Hindlimb muscle (tissue), 1 donor: ENCODE results near the gene OGN. TPM values are rescaled to one million over a fixed set of nuclear protein-coding genes. Genes with fewer than 3 reads are reported as not detected.

Experiments
- DNase-seq: peaks from one replicate; pipeline ENCODE4 v3.0.0-alpha.2; 2013
- polyA plus RNA-seq: library from polyadenylated mRNA; unstranded; fragments of 120-200 nt; gene quantifications from one replicate; pipeline ENCODE4 v1.2.1, GENCODE V29; 2013; ENCODE audit not compliant: insufficient read length

Gene OGN
- polyA plus RNA-seq, 1 donor, result 301 TPM

DNA sequence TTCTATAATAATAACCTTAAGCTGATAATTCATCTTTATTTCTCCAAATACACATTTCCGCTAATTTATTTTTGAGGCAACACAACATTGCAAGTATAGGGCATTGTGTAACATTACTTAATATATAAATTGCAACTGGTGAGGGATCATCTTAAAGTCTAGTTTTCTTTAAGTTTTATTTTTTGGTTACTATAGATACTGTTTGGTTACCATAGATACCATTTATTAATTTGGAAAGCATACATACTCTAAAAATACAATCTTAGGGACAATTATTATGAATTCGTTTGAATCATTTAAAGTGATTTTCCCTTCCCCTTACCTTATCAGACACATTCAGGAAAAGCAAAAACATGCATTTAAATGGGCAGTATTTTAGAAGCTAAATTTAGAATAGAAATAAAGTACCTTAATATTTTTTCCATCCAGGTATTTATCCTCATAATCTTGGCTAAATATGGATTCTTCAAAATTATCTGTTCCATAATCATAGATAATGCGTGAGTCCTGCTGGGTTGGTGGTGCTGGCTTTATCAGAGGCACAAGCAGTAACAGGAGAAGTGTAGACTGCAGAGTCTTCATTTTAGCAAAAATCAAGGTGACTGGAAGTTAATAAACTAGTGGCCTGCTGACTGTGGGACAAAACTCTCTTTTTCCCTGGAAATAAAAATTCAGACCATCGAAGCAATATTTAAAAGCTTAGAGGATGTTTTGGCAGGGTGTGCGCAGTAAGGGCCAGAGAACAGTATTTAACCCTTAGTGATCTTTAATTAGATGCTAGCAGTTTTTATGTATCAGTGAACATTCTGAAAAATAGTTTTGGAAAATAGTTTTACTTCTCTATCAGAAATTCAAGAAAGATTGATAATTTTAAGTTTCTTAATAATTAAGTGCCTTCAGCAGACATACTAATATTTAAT lies 1.3 kb downstream of the OGN start:
- DNase-seq, result no peak

DNA sequence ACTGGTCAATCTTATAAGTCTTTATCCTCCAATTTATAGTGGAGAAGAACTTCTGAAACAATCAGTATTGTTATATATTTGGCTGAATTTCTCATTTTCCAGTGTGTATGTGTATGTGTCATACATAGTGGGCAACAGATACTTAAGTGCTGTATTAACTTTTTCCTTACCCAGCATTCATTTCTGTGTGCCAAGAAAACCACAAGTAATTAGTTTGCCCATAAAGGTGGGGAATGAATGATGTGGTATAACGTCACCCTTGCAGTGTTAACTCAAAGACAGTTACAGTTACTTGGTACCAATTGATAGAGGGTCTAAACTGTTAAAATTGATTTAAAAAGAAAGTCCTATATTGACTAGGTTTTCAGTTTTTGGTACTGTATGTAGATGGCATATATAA lies 2.0 kb downstream of the OGN start:
- DNase-seq, result no peak

DNA sequence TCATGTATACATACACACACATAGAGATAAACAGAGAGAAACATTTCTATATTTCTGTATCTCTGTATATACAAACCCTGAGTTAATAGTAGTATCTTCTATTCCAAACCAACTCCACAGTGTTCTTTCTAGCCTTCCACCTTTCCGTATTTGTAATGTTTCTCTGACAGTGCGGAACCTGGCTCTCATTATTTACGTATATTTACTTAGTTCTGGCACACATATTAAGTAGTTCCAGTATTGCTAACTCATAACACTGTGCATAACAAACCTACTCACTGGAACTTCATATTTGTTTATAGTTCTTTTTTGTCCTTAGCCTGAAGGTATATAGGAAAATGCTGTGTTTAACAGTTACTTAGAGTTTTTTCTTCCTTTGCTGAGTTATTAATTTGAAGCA lies 6.5 kb downstream of the OGN start:
- no peak for DNase-seq

DNA sequence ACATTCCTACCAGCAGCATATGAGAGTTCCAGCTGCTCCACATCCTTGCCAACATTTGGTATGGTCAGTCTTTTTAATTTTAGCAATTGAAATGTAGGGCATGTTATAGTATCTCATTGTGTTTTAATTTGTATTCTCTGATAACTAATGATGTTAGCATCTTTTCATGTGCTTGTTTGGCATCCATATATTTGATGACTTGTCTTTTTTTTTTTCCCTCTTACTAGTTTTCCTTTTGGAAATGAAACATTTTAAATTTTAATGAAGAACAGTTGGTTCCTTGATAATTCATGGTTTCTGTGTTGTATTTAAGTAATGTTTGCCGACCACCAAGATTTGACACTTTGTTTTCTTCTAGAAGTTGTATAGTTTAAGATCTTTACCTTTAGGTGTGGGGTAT lies 8.8 kb downstream of the OGN start:
- no peak for DNase-seq

DNA sequence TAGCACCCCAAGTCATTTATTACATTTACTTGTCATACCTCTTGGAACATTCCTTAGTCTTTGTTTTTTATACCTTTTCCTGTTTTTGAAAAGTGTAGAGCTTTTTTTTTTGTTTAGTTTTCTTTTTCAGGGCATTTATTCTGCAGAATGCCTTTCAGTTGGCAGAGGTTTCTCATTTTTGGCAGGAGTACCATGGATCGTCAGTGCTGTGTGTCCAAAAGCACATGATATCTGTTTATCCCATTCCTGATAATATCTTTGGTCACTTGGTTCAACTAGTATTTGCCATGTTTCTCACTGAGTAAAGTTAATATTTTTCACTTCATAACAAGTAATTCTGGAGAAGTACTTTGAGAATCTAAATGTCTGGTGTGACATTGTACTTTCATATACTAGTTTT lies 10.7 kb downstream of the OGN start:
- no peak for DNase-seq

DNA sequence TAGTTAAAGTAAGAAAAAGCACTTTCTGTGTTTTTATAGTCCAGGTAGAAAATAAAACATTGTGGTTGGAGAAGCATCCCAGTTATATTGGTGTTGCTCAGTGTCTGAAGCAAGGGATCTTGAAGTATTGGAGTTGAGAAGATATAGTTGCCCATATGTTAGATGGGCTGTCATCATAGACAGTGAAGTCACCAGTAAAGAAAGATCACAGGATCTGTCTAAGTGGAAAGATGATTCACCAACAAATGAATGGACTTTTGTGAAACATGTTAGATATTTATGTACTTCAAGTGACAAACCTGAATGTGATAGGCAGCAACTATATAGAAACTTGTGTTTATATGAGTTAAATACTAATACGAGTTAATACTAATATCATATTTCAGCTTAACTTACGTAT lies 11.7 kb downstream of the OGN start:
- DNase-seq, result no peak

DNA sequence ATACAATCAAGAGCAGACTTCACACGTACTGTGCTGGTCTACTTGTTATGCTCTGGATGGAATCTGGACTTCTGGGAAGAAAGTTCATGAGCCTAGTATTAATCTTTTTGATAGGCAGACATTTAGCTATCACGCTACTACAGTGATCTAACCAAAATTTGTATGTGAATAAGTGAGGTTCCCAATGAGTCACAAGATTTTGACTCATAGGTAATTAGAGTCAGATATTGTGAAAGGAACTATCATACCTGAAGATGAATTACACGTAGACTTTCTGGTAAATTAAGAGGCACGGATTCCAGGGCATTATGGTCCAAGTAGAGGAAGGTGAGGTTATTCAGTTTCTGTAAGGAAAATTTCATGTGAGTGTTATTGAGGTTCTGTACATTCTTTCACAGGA lies 18.4 kb downstream of the OGN start:
- no peak for DNase-seq

DNA sequence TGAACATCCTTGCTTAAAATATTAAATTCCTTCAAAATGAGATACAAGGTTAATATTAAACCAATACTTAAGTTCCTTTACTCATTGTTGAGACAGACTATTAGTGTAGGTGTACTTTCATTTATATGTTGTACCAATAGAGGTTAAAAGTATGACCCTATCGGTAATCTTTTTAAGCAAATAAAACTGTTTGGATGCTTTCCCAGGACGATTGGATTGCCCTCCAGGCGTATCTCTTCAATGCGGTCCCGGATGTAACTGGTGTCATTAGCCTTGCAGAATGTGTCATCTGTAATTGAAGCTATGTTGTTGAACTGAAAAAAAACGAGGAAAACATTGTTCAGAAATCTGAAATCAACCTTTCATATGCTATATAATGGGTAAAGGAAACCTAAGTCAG lies 18.9 kb downstream of the OGN start:
- no peak for DNase-seq

DNA sequence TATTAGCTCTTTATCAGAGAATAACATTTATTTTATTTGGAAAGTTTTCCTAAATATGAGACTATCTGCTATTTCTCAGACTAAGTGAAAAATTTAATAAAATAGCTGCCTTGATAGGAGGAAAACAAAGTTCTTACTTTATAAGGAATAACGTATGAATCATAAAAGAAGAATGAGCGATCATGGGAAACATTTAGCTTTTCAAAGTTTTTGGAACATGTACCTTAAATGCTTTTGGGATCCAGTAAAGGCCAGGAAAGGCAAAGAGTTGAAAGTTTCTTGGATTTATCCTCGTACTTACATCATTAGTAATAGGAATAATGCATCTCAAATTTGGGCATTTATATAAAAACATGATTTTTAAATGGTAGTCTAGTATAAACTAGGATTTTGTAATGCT lies 19.4 kb downstream of the OGN start:
- peak; percentile 40 for DNase-seq

DNA sequence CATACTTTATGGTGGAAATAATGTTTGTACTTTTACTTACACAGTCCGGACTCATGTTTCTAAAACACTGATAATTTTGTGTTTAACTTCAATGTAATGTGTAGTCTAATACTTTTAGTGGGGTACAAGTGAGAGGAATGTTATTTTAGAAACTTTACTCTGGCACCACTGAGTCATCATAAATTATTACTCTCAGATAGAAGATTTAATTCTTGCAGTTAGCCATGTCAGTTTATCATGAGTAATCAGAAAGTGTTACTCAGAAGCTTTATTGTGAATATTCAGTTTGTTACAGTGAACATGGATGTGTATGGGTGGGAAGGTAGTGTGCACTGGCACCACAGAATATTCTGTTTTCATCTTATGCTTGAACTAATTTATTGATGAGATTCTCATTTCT lies 20.0 kb downstream of the OGN start:
- DNase-seq, result no peak

DNA sequence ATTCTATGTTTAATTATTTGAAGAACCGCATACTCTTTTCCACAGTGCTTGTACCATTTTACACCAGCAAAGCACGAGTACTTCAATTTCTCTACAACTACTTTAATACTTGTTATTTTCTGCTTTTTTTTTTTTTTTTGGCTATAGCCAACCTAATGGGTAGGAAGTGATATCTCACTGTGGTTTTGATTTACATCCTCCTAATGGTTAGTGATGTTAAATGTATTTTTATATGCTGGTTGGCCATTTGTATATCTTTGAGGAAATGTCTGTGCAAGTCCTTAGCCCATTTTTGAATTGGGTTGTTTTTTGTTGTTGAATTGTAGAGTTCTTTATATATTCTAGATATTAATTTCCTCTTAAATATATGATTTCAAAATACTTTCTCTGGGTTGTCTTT lies 22.6 kb downstream of the OGN start:
- no peak for DNase-seq

DNA sequence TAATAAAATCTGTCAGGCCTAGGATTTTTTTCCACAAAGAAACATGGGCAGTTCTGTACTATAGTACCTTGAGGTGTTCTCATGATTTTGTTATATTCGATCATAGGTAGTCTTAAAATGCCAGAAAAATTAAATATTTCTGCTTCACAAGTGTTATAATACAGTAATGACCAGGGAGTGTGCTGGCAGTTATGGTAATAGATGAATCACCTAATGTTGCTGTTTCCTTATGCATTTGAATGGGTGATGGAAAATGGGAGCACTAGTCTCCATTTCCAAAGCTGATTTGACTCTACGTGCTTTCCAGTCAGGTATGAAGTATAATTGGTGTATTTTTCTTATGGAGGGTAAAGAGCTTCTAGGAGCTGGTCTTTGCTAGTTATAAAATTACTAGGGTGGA lies 23.8 kb downstream of the OGN start:
- no peak for DNase-seq

DNA sequence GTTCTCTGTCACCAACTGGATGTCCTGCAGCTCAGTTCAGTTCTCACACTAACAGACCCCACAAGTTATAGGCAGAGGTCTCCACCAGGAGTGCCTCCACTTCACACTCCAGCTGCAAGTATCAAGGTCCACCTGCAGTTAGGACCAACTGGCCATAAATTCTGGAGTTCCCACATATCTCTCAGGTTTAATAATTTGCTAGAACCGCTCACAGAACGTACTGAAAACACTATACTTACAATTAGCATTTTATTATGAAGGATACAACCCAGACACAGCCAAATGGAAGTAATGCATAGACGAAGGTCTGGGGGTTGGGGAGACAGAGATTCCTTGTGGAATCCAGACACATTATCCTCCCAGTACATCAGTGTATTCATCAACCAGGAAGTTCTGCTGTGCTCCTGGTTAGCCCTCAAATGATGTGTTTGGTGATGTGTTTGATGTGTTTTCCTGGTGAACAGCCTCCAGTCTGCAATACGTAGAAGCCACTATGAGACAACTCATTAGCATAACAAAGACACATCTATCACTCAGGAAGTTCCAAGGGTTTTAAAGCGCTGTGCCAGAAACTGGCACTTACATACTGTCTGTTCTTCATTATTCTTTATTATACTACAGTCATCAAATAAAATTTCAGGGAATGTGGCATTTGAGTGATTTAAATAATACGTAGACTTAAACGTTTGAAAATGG lies 25.4 kb downstream of the OGN start:
- DNase-seq, result no peak

DNA sequence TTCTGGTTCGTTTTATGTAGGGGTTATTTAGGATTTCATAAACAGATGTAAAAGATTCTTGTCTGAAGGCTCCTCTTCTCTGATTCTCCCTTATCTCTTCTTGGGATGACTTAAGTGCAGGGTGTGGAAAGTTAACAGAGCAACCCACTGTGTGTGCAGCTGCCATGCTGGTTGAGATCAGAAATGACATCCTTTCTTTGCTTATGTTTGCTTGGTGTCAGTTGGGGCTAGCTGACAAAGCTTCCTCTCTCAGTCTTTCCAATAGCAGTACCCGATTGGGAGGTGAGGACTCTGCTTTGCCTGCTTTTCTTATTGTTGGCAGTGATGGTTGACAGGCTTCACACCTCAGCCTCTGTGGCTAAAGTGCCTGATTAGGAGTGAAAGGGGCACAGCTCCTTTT lies 26.5 kb downstream of the OGN start:
- DNase-seq, result no peak

DNA sequence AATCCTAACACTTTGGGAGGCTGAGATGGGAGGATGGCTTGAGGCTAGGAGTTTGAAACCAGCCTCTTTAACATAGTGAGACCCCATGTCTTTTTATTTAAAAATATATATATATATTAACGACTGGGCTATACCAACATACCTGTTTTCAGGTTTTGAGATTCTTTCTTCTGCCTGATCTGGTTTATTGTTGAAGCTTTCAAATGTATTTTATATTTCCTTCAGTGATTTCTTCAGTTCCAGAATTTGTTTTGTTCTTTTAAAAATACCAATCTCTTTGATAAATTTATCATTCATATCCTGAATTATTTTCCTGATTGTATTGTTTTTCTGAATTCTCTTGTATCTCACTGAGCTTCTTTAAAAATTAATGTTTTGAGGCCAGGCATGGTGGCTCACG lies 31.2 kb downstream of the OGN start:
- DNase-seq, result no peak

DNA sequence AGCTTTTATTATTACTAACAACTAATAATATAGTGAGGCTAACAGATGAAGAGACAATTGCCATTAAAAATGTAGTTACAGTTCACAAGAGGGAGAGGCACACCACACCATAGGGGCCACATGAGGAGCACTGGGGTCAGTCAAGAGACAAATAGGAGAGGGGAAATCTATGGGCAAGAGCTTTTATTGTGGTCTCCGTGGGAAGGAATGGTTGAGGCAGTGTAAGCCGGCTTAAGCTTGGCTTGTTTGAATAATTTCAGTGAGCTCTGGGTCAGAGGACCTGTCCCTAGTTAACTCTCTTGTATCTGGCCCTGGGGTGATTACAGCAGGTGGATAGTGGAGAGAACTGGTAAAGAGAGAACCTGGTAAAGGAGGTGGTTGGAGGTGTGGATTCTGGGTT lies 35.3 kb downstream of the OGN start:
- no peak for DNase-seq

DNA sequence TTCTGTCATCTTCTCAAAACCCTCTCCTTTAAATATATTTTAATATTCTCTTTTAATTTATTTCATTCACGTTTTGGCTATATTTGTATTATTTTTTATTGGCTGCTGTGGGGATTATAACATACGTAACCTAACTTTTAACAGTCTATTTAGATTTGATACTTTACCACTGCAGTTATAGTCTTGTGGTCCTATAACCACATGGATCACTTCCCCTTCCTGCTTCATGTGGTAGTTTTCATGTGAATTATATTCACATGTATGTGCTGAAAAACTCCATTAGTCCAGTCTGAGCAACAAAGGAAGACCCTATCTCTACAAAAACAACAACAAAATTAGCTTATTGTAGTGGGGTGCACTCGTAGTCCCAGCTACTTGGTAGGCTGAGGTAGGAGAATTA lies 44.3 kb downstream of the OGN start:
- no peak for DNase-seq

DNA sequence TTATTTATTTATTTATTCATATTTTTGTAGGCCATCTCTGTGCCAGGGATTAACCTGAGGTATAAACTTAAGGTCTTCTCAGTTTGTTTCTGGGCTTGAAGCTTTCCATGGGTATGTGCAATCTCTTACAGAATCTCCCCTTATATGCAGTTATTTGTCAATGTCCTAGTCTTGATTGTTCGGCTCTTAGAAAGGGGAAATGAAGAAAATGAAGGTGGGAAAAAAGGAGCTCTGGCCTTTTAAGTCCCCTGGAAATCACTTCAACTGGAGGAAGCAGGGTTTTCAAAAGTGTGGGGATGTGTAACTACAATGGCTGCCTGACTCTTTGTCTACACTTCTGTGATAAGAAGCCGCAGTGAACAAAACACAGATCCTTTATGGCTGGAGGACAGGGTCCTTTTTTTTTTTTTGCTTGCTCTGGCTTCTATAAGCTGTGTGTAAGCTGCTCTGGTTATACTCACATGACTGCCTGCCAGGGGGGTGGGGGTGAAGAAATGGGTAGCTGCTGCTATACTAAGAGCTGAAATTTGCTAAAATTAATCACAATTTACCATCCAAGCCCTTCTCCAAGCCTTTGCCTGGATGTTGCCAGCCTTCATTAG lies 44.9 kb downstream of the OGN start:
- peak; percentile 39 for DNase-seq

DNA sequence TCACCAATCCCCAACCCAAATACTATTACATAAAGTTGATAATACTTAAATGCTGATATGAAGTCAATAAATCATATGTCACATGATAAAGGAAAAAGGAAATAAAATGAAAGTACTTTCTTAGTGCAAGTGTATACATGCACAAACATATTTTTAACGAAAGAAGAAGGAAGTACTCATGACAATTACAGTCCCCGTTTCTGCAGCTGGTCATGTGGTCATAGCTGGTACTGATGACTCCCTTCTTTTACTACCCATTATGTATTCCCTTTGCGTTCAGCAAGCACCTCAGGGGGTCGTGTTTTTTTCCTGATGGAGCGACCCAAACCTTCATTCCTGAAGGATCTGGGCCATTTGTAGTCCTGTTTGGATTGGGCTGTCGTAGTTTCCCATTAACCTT lies 51.3 kb downstream of the OGN start:
- no peak for DNase-seq

DNA sequence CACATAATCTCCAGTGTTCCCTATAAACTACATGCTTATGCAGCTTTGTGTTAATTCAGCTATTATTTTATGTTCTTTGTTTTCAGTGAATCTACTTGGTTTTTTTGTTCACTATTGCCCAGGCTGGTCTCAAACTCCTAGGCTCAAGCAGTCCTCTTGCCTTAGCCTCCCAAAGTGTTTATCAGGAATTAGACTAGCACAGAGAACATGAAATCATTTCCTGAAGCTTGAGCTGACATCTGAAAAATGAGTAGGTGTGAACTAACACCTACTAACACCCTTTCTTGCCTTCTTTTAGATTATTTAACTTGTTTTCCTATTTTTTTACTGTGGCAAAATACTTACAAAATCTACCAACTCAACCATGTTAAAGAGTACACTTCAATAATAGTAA lies 53.6 kb downstream of the OGN start:
- no peak for DNase-seq

DNA sequence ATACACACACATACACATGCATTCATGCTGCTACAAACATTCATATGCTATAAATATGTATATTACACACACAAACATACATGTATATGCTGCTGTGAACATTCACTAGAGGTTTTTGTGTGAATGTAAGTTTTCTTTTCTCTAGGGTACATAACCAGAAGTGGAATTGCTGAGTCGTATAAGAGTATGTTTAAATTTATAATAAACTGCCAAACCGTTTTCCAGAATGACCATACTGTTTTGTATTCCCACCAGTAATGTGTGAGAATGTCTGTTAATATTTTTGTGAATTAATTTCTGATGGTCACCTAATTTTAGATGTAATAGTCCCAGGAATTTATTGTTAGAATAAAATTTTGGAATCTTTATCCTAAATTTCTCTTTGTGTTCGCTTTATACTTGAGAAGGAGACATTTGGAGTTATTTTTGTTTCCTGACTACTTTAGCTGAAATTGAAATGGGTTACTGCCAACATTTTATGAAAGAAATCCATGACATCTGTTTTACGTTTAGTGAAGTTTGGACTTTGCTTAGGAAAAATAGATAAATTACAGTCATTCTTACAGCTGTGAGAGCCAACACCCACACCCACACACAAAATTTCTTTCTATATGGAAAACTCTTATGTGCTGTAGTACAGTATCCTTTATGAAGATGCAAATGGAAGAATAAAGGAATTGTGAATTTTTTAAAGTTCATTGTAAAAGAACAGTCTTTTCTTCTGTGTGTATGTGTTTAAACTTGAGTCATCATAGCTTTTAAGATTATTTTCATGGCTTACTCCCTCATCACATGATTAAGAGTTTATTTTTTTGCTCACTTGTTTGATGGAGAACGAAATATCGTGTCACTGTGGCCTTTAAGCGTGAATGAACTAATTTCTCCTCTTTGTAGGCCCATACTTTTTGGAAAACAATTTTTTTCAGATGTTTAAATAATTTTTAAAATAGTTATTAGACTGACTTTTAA lies 54.3 kb downstream of the OGN start:
- peak; percentile 87 for DNase-seq

DNA sequence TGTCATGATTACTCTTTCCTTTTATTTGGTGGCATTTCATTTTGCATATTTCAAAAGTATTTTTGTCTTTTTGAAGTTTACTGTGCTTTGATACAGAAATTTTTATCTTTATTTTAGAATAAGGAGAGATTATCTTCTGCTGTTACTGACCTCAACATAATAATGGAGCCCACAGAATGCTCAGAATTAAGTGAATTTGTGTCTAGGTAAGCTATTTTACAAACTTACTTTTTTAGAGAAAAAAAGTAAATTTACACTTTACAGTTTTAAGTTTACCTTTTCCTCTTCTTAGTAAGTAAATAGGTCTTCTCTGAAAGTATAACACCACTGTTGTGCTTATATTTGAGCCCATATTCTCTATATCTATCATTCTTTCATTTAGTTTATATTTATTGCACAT lies 58.8 kb downstream of the OGN start:
- no peak for DNase-seq
